Thoracic aorta (tissue), 2 donors: ENCODE measurements around the gene GPR132. TPM values are rescaled to one million over a fixed set of nuclear protein-coding genes. Genes with fewer than 3 reads are reported as not detected.
"Not testable (repeated sequence)": the region's sequence is repeated elsewhere in the genome, so short reads cannot be mapped to it uniquely, and the experiment has no call there.

Source experiments
- ATAC-seq: fragments of 150-250 bp; one replicate; pipeline ENCODE4 v1.8.0; 2017; ENCODE audit warnings: low read depth; ENCODE audit not compliant: insufficient number of reproducible peaks, low FRiP score
- DNase-seq: peaks from one replicate; pipeline ENCODE4 v3.0.0-alpha.2; 2020; ENCODE audit warnings: low spot score
- H3K27ac ChIP-seq, 2 donors: fragments of 200-600 bp; sonication (generic); 1 replicate in 1 of 2; 2 replicates in 1 of 2; pipeline ENCODE4 v1.5.1; 2016; ENCODE audit warnings: mild to moderate bottlenecking in 2 of 2, moderate library complexity in 2 of 2
- H3K27me3 ChIP-seq: fragments of 200-600 bp; sonication (generic); replicated peaks from 2 replicates; pipeline ENCODE4 v1.6.0; 2016; ENCODE audit warnings: mild to moderate bottlenecking; ENCODE audit not compliant: insufficient read depth
- H3K36me3 ChIP-seq: fragments of 200-600 bp; sonication (generic); one replicate; pipeline ENCODE4 v1.5.1; 2016
- H3K4me1 ChIP-seq, 2 donors: fragments of 200-600 bp; sonication (generic); 1 replicate in 1 of 2; 2 replicates in 1 of 2; pipeline versions ENCODE4 v1.5.1 to v1.6.0; 2016; ENCODE audit warnings: low read depth in 2 of 2, mild to moderate bottlenecking in 1 of 2; ENCODE audit not compliant: control insufficient read depth in 1 of 2
- H3K4me3 ChIP-seq: fragments of 200-600 bp; sonication (generic); 2 replicates; pipeline ENCODE4 v1.5.1; 2016; ENCODE audit warnings: mild to moderate bottlenecking
- H3K9me3 ChIP-seq: fragments of 200-600 bp; sonication (generic); 2 replicates; pipeline ENCODE4 v1.5.1; 2016
- total RNA-seq, 2 donors: library from RNA; depleted of rRNA; stranded (reverse); fragments of >200 nt; gene quantifications; one replicate each; pipeline versions ENCODE4 v1.1.0 to v1.2.3, GENCODE V29; 2016
- TF ChIP-seq, protein P1 (sequence below): fragments of 200-600 bp; sonication (generic); IDR thresholded peaks from one replicate; pipeline ENCODE4 v1.5.1; 2019; ENCODE audit warnings: antibody characterized with exemption

The GPR132 gene
- total RNA-seq, 2 donors from 2014 or later: 2.3 to 18.6 TPM

- Histone ChIP-seq H3K36me3 (no peaks in the 10 kb centered on the region), H3K27ac (no peak overlapping the region), H3K4me3 (no peak overlapping the region), H3K9me3 (no peaks in the 10 kb centered on the region), H3K27me3 (no peaks in the 10 kb centered on the region), H3K4me1 (no peaks in the 10 kb centered on the region)
- DNase-seq (no peak), ATAC-seq (no peak)
- TF ChIP-seq, protein P1, sequence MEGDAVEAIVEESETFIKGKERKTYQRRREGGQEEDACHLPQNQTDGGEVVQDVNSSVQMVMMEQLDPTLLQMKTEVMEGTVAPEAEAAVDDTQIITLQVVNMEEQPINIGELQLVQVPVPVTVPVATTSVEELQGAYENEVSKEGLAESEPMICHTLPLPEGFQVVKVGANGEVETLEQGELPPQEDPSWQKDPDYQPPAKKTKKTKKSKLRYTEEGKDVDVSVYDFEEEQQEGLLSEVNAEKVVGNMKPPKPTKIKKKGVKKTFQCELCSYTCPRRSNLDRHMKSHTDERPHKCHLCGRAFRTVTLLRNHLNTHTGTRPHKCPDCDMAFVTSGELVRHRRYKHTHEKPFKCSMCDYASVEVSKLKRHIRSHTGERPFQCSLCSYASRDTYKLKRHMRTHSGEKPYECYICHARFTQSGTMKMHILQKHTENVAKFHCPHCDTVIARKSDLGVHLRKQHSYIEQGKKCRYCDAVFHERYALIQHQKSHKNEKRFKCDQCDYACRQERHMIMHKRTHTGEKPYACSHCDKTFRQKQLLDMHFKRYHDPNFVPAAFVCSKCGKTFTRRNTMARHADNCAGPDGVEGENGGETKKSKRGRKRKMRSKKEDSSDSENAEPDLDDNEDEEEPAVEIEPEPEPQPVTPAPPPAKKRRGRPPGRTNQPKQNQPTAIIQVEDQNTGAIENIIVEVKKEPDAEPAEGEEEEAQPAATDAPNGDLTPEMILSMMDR: no peak
Observed at GRCh38 chr14:105043641-105044040, 21.6 kb downstream of the GPR132 start.

DNA sequence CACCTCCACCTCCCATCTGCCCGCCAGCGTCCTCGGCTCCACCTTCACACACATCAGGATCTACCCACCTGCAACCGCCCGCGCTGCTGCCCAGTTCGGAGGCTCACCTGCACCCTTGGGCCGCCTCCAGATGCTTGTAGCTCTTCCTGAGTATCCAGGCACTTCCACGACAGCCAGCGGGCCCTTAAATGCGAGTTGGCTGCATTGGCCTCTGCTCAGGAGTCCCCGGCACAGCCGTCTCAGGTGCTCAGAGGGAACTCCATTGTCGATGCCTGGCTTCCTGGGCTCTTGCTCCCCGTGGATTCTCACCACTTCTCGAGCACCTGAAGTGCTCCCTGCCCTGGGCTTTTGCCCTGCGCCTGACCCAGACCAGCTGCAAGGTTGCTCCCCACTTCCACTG, 22.4 kb downstream of the GPR132 start:
- H3K27ac ChIP-seq: no peak overlapping the region
- TF ChIP-seq, protein P1: no peak
- no peak for ATAC-seq
- no peaks in the 10 kb centered on the region for H3K4me1 ChIP-seq
- DNase-seq: no peak
- no peaks in the 10 kb centered on the region for H3K36me3 ChIP-seq
- H3K9me3 ChIP-seq: no peaks in the 10 kb centered on the region
- H3K27me3 ChIP-seq: no peaks in the 10 kb centered on the region
- H3K4me3 ChIP-seq: no peak overlapping the region

GRCh38 chr14:105041841-105042765, 23.1 kb downstream of the GPR132 start:
- H3K9me3 ChIP-seq: no peaks in the 10 kb centered on the region
- TF ChIP-seq, protein P1: no peak
- no peak for ATAC-seq
- no peaks in the 10 kb centered on the region for H3K4me1 ChIP-seq
- no peaks in the 10 kb centered on the region for H3K27me3 ChIP-seq
- DNase-seq: no peak
- no peaks in the 10 kb centered on the region for H3K36me3 ChIP-seq
- no peak overlapping the region for H3K4me3 ChIP-seq
- no peak overlapping the region for H3K27ac ChIP-seq

DNA sequence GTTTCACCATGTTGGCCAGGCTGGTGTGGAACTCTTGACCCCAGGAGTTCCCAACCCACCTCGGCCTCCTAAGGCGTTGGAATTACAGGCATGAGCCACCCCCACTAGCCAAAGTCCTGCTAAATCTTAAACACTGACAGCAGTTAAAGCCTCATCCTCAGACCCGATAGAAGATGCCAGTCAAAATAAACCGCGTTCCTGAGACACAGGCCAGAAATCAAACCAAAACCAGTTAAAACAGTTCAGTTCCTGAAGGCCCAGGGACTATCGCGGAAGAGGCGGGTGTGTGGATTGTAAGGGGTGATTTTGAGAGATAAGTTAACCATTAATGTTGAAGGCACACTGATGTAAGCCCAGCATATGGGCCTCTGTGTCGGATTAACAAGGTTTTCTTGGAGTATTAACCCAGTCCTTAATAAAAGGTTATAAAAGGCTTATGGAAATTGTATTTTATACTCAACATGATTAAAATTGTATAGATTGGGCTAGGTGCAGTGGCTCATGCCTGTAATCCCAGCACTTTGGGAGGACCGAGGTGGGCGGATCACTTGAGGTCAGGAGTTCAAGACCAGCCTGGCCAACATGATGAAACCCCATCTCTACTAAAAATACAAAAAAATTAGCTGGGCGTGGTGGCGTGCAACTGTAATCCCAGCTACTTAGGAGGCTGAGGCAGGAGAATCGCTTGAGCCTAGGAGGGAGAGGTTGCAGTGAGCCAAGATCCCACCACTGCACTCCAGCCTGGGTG, 25.6 kb downstream of the GPR132 start:
- no peaks in the 10 kb centered on the region for H3K9me3 ChIP-seq
- H3K36me3 ChIP-seq: no peaks in the 10 kb centered on the region
- no peak overlapping the region for H3K27ac ChIP-seq
- ATAC-seq: no peak
- no peak for DNase-seq
- TF ChIP-seq, protein P1: no peak
- H3K4me1 ChIP-seq: no peaks in the 10 kb centered on the region
- no peak overlapping the region for H3K4me3 ChIP-seq
- no peaks in the 10 kb centered on the region for H3K27me3 ChIP-seq

DNA sequence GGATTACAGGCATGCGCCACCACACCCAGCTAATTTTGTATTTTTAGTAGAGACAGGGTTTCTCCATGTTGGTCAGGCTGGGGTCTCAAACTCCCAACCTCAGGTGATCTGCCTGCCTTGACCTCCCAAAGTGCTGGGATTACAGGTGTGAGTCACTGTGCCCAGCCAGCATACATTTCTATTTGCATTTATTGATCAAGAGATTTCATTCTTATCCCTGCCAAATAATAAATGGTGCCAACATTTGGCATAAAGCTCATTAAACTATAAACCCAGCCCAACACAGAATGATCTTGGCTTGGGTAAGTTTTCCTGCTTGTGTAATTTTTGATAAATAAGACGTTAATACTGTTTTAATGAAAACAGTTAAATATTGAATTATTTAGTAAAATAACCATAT, 29.6 kb downstream of the GPR132 start:
- not testable (repeated sequence) for H3K27me3 ChIP-seq, ATAC-seq, H3K27ac ChIP-seq, H3K36me3 ChIP-seq, H3K9me3 ChIP-seq, H3K4me3 ChIP-seq, DNase-seq, H3K4me1 ChIP-seq
